T47D (cell line): ENCODE measurements around the gene TADA3.

Experiments used
- DNase-seq, 2 experiments: peaks; one replicate each; pipeline versions ENCODE4 v3.0.0 to v3.0.0-alpha.2; 2011 to 2012; ENCODE audit warnings: low read depth in 1 of 2, low spot score in 1 of 2
- JUND ChIP-seq: IDR thresholded peaks from 2 replicates; pipeline ENCODE4 v1.6.1; 2012; ENCODE audit warnings: low read depth
- in situ Hi-C: cut with HindIII; loops from 2 replicates; pipeline ENCODE4 v1.10.0; 2016; ENCODE audit warnings: low sequenced_read_pairs, low pct_unique_long_range_greater_than_20kb

TADA3 gene

DNA sequence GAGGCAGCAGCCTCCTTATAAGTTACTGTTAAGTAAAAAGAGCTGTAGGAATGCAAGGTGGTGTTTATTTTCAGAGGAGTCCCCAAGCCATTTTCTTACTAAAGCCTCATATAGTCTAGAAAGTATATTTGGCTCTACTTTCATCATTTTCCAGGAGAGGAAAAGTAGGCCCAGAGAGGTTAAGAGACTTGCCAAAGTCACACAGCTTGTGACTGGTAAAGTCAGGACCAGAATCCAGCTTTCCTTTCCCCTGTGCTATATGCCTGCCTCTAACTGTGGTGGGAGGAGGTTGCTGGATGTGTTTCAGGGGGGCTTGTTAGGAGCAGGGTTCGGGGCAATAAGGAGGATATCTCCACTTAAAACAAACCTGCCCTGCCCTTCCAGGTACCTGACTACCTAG, 49.7 kb downstream of the TADA3 start:
- in situ Hi-C loops = no loop called here
- DNase-seq = no peak
- TF ChIP-seq JUND = no peak

DNA sequence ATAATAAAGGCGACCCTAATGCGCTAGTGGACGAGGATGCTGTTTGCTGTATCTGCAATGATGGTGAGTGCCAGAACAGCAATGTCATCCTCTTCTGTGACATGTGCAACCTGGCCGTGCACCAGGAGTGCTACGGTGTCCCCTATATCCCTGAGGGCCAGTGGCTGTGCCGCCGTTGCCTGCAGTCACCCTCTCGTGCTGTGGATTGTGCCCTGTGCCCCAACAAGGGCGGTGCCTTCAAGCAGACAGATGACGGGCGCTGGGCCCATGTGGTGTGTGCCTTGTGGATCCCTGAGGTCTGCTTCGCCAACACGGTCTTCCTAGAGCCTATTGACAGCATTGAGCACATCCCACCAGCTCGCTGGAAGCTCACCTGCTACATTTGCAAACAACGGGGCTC, 53.1 kb downstream of the TADA3 start:
- no peak for DNase-seq
- in situ Hi-C loops = no loop called here
- no peak for TF ChIP-seq JUND

DNA sequence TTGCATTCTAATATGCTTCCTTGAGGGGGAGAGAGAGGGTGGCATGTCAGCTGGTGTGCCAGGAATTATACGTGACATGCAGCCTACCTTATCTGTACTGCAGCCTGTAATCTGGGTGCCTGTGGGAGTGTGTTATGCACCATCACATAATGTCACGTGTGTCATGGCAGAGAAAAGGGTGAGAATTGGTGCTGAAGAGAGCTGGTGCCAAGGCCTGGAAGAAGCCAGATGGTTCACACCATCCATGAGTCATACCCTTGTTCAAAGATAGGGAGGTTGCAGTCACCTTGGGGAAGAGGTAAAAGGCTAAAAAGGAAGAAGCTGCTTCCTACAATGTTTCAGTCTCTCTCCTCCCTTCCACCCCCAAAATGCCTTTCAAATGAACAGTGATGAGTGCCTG, 55.4 kb downstream of the TADA3 start:
- in situ Hi-C loops = no loop called here
- no peak for DNase-seq
- no peak for TF ChIP-seq JUND

DNA sequence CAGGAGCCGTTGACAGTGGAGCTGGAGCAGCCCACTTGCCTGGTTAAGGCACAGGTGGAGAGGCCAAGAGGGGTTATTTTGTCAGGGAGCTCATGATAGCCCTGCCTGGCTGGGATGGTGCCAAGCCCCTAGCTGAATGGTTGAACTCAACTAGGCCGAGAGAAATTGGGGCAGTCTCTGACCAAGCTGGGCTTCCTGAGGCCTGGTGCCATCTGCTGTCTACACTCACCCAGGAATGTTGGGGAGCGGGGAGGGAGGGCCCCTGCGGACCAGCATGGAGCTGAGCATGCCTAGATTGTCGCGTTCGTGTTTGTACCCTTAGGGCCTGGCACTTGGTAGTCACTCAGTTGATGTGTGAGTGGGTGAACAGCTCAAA, 59.5 kb downstream of the TADA3 start:
- in situ Hi-C loops = no loop called here
- TF ChIP-seq JUND = no peak
- peak in 1 of 2 experiments; percentile 37 for DNase-seq

DNA sequence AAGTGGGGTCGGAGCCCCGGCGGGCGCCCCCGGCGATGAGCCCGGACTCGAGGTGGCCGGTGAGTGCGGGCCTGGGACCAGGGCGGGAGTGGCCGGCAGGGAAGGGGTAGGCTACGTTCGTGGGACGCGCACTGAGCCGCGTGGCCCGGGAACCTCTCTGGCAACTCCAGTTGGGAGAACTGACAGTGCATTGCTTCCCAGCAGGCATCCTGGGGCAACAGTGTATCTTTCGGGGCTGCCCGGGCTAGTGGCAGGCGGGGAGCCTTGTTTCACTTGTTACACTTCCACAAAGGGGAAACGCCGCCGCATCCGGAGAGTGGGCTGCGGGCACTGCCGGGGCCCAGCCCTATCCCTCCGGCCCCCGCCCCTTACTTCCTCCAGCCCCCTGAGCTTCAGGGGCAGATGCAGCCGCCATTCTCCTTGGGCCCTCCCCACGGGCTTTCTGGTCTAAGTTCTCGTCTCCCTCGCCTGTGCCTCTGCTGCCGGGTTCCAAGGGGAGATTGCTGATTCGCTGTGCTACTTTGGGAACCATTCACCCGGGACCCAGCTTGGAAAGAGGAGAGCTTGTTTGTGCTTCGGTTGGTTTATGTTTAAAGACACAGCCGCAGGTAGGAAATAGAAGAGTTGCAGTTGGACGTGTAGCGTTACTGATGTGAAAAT, 60.1 kb downstream of the TADA3 start:
- peak in 1 of 2 experiments; percentile 5 for DNase-seq
- in situ Hi-C loops = no loop called here
- no peak for TF ChIP-seq JUND

DNA sequence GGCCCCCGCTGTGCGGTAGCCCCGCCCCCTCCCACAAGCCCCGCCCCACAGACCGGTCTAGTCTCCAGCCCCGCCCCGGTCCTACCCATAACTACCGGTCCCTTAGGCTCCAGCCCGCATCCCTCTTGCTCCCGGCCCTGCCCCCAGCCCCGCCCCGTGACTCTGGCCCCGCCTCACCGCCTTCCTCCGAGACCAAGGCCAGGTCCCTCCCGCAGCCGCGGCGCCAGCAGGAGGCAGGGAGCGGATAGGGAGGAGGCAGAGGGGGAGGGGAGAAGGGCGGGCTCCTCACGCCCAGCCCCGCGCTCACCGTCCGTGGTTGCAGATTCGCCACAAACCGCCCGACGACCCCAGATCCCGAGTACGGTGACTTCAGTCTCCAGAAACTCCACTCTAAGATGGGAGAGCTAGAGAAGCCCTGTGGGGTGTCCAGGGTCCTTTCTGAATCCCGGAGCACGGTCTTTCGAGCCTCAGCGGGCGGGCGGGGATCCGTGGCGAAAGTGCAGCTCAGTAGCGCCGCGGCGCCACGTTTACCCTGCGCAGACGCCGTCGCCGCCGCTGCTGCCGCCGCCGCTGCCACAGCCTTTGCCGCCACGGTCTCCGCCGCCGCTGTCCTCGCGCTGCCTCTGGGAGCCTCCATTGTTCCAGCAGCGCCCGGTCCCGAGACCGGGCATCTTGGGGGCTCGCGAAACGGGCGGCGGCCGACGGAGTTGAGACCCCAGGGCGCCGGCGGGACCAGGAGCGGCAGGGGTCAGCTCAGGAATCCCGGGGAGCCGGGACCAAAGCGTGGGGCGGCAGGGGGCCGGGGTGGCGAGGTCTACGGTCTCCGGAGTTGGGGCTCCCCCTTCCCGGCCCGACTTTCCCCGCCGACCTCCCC, 60.8 kb downstream of the TADA3 start, which contains the start of gene BRPF1:
Gene BRPF1 (plus strand): TSS at position 530 of the 874 bp plus-strand sequence. CDS start 2,406 bp downstream, outside the sequence.
- no peak for TF ChIP-seq JUND
- peak; percentile 98 to 99 for DNase-seq
- in situ Hi-C loops = no loop called here

DNA sequence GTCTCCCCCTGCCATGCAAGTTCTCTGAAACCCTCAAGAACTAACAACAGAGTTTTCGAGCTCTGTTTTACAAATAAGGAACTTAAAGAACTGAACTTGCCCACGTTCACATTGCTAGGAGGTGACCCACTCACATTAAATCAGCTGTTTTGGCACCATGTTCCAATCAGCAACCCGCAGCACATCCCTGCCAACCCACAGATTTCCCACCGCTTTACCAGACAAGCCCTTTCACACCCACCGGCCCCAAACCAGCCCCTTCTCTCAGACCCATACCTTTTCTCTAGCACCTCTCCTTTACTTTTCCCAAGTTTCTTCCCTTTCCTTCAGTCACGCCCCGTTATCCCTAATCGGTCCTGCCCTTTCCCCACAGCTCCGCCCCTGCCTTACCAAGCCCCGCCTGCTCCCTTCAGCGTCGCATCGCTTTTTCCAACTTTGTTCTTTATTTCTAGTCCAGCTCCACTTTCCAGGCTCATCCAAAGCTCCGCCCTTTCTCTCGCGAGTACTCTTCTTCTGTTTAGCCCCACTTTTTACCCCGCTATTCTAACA, 61.5 kb downstream of the TADA3 start:
- in situ Hi-C loops = no loop called here
- peak in 1 of 2 experiments; percentile 67 for DNase-seq
- no peak for TF ChIP-seq JUND
